Uterus (tissue), 4 donors: Measurements from ENCODE around the gene PTPRG. TPM values are rescaled to one million over a fixed set of nuclear protein-coding genes. Genes with fewer than 3 reads are reported as not detected.

Experiments used
- DNase-seq, 2 donors: peaks; one replicate each; pipeline ENCODE4 v3.0.0-alpha.2; 2019 to 2020
- H3K27ac ChIP-seq, 2 donors: fragments of 200-600 bp; sonication (generic); 1 replicate in 1 of 2; 2 replicates in 1 of 2; pipeline ENCODE4 v1.5.1; 2016 to 2018
- H3K27me3 ChIP-seq, 2 donors: fragments of 200-600 bp; sonication (generic); one replicate each; pipeline ENCODE4 v1.5.1; 2018 to 2019; ENCODE audit warnings: control low read depth in 1 of 2
- H3K36me3 ChIP-seq, 2 donors: fragments of 200-600 bp; sonication (generic); one replicate each; pipeline ENCODE4 v1.5.1; 2019; ENCODE audit warnings: control low read depth in 1 of 2
- H3K4me1 ChIP-seq, 2 donors: fragments of 200-600 bp; sonication (generic); one replicate each; pipeline ENCODE4 v1.5.1; 2018 to 2019; ENCODE audit warnings: control low read depth in 1 of 2
- H3K4me3 ChIP-seq, 2 donors: fragments of 200-600 bp; sonication (generic); 1 replicate in 1 of 2; 2 replicates in 1 of 2; pipeline ENCODE4 v1.5.1; 2018 to 2019; ENCODE audit warnings: mild to moderate bottlenecking in 1 of 2
- H3K9me3 ChIP-seq, 2 donors: fragments of 200-600 bp; sonication (generic); one replicate each; pipeline ENCODE4 v1.5.1; 2019; ENCODE audit warnings: control low read depth in 1 of 2
- POLR2A ChIP-seq, 2 donors: fragments of 450-650 bp; IDR thresholded peaks; one replicate each; pipeline ENCODE4 v1.6.1; 2016; ENCODE audit warnings: antibody characterized with exemption in 2 of 2, mild to moderate bottlenecking in 1 of 2, moderate library complexity in 1 of 2
- intact Hi-C: fragments of 100-400 bp; cut with DNase I; formaldehyde crosslinking; loops from one replicate; pipeline ENCODE4 v1.15.1; 2023; ENCODE audit warnings: low total_unique reads
- total RNA-seq, 4 donors: library from RNA; depleted of rRNA in 3 of 4; stranded (reverse); fragments of >200 nt in 3 of 4; gene quantifications; one replicate each; pipeline versions ENCODE4 v1.1.0 to v1.2.4, GENCODE V29; 2014 to 2023
- TF ChIP-seq, protein P1 (sequence below), 4 experiments: fragments of 200-600 bp in 2 of 4; fragments of 450-650 bp in 2 of 4; sonication (generic) in 2 of 4; IDR thresholded peaks; one replicate each; pipeline ENCODE4 v1.5.1; 2016 to 2019; ENCODE audit warnings: antibody characterized with exemption in 4 of 4, mild to moderate bottlenecking in 2 of 4, moderate library complexity in 1 of 4
- donor health status: DM: yes; HTN: yes; CAD: no.

The PTPRG gene
- total RNA-seq, 4 donors from 2014 or later, result 43.5 to 136 (median 62.6) TPM

DNA sequence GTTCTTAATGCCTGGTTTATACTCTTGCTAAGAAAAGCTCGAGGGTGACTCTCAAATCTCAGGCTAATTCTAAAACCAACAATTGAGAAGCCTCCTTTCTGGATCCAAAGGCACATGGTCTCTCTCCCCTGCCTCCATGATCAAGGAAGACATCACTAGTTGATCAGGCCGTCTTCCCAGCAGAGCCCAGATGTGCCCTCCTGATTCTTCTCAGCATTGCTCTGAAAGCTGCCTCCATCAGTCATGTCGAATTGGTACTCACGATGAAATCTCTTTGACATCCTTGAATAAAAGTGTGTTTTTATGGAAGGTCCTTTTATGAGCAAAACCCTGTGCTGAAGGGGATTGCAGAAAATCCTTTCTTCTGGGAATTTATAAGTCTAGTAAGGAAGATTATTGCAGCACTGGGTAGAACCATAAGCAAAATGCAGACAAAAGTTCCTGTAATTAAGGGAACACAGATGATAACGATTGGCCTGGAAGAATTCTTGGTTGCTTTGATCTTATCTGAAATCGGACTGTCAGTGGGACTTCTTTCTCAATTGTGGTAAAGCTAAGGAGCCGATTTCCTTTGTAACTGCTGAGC lies 345.9 kb downstream of the PTPRG start:
- intact Hi-C loops, result no loop called here
- Histone ChIP-seq H3K27ac (no peak overlapping the region), H3K4me3 (no peak overlapping the region), H3K27me3 (no peaks in the 10 kb centered on the region), H3K9me3 (no peaks in the 10 kb centered on the region), H3K36me3 (no peaks in the 10 kb centered on the region), H3K4me1 (no peaks in the 10 kb centered on the region)
- no peak for TF ChIP-seq POLR2A (IDR thresholded peaks at IDR 0.05)
- TF ChIP-seq, protein P1, sequence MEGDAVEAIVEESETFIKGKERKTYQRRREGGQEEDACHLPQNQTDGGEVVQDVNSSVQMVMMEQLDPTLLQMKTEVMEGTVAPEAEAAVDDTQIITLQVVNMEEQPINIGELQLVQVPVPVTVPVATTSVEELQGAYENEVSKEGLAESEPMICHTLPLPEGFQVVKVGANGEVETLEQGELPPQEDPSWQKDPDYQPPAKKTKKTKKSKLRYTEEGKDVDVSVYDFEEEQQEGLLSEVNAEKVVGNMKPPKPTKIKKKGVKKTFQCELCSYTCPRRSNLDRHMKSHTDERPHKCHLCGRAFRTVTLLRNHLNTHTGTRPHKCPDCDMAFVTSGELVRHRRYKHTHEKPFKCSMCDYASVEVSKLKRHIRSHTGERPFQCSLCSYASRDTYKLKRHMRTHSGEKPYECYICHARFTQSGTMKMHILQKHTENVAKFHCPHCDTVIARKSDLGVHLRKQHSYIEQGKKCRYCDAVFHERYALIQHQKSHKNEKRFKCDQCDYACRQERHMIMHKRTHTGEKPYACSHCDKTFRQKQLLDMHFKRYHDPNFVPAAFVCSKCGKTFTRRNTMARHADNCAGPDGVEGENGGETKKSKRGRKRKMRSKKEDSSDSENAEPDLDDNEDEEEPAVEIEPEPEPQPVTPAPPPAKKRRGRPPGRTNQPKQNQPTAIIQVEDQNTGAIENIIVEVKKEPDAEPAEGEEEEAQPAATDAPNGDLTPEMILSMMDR (IDR thresholded peaks at IDR 0.05), result no peak
- no peak for DNase-seq

DNA sequence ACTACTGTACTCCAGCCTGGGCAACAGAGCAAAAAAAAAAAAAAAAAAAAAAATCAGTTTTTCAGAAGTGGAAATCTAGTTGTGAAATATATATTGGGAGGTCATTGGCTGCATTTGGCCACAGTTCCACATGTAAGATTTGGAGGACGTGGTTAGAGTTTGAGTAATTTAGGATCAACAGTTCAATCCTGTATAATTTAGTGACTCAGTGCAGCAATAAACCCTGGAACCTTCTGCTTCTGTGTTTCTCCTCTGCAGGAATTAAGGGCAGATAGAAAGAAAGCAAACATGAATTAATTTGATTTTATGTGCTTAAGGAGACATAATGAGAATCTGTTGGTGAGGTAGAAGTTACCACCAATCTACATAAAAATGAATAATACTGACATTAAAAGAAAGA lies 347.0 kb downstream of the PTPRG start:
- Histone ChIP-seq H3K27ac (no peak overlapping the region), H3K36me3 (no peaks in the 10 kb centered on the region), H3K4me1 (no peaks in the 10 kb centered on the region), H3K9me3 (no peaks in the 10 kb centered on the region), H3K4me3 (no peak overlapping the region), H3K27me3 (no peaks in the 10 kb centered on the region)
- TF ChIP-seq POLR2A (IDR thresholded peaks at IDR 0.05), result no peak
- TF ChIP-seq, protein P1 (IDR thresholded peaks at IDR 0.05), result no peak
- no peak for DNase-seq
- intact Hi-C loops, result no loop called here

GRCh38 chr3:61910732-61911131 lies 349.4 kb downstream of the PTPRG start:
- intact Hi-C loops, result no loop called here
- no peak overlapping the region for H3K4me3 ChIP-seq
- H3K27me3 ChIP-seq, result no peaks in the 10 kb centered on the region
- no peaks in the 10 kb centered on the region for H3K4me1 ChIP-seq
- H3K9me3 ChIP-seq, result no peaks in the 10 kb centered on the region
- DNase-seq, result no peak
- no peaks in the 10 kb centered on the region for H3K36me3 ChIP-seq
- H3K27ac ChIP-seq, result no peak overlapping the region
- TF ChIP-seq POLR2A (IDR thresholded peaks at IDR 0.05), result no peak
- TF ChIP-seq, protein P1 (IDR thresholded peaks at IDR 0.05), result no peak

DNA sequence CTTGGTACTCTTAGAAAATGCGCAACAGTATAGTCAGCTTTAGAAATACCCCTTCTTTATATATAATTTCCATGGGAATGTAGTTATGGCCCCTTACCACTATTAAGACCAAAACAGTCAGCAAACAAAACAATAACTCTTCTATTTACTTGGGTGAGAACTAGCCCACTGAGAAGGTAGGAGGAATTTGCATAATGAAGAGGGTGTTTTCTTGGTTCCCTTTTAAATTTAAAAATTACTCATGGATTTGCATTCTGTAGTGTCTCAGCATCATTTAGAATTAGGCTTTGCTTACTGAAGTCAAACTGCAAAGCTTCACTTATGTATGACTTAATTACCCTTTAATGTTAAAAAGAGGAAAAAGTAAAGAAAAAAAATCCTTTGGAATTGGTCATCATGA lies 350.8 kb downstream of the PTPRG start:
- no peak for DNase-seq
- intact Hi-C loops, result no loop called here
- Histone ChIP-seq H3K4me3 (no peak overlapping the region), H3K9me3 (no peaks in the 10 kb centered on the region), H3K27me3 (no peaks in the 10 kb centered on the region), H3K36me3 (no peaks in the 10 kb centered on the region), H3K27ac (no peak overlapping the region), H3K4me1 (no peaks in the 10 kb centered on the region)
- no peak for TF ChIP-seq POLR2A (IDR thresholded peaks at IDR 0.05)
- TF ChIP-seq, protein P1 (IDR thresholded peaks at IDR 0.05), result no peak

DNA sequence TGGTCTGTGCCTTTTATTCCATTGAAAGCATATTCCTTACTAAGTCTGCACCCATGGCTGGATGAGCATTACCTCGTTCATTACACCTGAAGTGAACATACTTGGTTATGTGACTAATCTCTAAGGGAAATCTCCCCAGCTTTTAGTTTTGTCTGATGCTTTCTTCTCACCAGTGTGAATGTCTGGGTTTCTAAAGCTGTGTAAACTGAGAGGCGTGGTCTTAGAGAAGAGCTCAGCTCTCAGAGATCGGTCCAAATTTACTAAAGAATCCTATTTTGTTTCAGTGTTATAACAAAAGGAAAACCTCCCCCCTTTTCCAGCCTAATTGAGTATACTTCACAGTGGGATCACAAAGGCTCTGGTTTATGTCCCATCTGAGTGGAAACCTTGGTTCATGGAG lies 352.3 kb downstream of the PTPRG start:
- H3K9me3 ChIP-seq, result no peaks in the 10 kb centered on the region
- H3K4me1 ChIP-seq, result no peaks in the 10 kb centered on the region
- DNase-seq, result no peak
- no peak for TF ChIP-seq POLR2A (IDR thresholded peaks at IDR 0.05)
- TF ChIP-seq, protein P1 (IDR thresholded peaks at IDR 0.05), result no peak
- no peak overlapping the region for H3K4me3 ChIP-seq
- no peaks in the 10 kb centered on the region for H3K27me3 ChIP-seq
- H3K36me3 ChIP-seq, result no peaks in the 10 kb centered on the region
- intact Hi-C loops, result no loop called here
- H3K27ac ChIP-seq, result no peak overlapping the region
